Stimulated activated naive CD4-positive, alpha-beta T cell treated with Interleukin-2 at 50 U/mL for 16 hours (primary cell): ENCODE measurements around the gene TRIM37.
"Not testable (repeated sequence)": the region's sequence is repeated elsewhere in the genome, so short reads cannot be mapped to it uniquely, and the experiment has no call there.

Experiments used
- DNase-seq: peaks from one replicate; lab custom pipeline; 2025; lab: John Stamatoyannopoulos, UW

TRIM37 gene, protein sequence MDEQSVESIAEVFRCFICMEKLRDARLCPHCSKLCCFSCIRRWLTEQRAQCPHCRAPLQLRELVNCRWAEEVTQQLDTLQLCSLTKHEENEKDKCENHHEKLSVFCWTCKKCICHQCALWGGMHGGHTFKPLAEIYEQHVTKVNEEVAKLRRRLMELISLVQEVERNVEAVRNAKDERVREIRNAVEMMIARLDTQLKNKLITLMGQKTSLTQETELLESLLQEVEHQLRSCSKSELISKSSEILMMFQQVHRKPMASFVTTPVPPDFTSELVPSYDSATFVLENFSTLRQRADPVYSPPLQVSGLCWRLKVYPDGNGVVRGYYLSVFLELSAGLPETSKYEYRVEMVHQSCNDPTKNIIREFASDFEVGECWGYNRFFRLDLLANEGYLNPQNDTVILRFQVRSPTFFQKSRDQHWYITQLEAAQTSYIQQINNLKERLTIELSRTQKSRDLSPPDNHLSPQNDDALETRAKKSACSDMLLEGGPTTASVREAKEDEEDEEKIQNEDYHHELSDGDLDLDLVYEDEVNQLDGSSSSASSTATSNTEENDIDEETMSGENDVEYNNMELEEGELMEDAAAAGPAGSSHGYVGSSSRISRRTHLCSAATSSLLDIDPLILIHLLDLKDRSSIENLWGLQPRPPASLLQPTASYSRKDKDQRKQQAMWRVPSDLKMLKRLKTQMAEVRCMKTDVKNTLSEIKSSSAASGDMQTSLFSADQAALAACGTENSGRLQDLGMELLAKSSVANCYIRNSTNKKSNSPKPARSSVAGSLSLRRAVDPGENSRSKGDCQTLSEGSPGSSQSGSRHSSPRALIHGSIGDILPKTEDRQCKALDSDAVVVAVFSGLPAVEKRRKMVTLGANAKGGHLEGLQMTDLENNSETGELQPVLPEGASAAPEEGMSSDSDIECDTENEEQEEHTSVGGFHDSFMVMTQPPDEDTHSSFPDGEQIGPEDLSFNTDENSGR

DNA sequence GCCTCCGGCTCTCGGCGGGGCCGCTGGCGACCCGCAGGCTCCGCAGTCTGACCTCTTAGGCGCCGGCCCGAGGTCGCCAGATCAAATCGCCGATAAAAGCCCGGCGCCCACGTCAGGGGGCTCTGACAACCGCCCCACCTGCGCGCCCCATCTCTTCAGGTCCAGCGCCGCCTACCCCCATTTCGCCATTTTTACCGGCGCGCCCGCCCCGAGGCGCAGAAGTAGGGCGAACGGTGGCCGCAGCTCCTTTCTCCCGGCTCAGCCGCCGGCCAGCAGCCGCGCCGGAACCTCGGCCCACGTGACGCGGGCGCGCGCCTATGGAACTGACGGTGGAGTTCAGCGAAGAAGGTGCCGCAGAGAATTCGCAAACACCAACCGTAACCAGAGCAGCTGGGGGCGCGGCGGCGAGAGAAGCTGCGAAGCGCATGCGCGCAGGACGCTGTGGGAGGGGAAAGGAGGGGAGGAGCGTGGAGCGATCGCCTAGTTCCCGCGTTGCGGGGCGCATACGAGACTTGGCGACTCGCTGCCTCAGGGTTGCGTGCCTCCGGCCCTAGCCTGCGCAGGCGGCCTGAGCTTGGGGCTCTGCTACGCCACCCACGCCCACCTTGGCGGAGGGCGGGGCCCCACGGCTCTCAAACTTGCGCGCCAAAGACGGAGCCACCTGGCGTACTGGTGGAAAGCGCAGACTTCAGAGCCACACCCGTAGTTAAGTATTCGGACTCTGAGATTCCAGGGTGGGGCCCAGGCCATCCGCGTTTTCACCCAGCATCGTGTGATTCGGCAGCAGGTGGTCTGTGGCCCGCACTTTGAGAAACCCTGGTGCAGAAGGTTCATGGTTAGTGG, at the start of gene TRIM37:
Gene TRIM37, minus strand, starts transcription at position 418 of the 843 bp plus-strand sequence. CDS start 419 bp downstream, outside the sequence.
- peak; percentile 97 for DNase-seq

DNA sequence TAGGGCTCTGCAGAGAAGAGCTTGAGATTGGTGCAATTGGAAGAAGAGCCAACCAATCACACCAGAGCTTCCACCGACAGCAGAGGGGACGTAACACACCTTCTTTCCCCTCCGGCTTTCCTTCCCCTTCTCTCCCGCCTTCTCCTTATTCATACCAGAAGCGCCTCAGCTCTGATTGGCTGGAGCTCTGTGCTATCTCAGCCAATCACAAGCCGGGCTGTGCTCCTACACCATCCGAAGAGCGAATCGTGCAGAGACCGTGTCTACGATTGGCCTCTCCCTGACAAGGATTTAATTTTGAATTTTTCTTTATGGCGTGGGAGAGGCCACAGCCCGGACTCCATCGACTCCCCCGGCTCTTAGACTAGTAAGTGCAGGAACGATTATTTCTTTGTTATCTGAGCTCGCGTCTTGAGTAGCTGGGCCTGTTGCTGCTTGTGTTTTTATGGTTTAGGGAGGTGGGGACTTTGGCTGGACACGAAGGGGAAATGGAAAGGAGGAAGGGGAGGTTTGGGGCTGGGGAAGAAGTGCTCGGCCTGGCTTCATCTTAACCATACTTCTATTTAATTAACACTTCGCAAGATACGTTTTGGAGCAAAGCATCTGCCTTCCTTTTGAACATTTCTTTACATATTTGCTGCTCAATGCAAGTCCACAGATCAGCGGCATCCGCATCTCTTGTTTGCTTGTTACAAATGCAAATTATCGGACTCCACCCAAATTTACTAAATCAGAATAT, 48.9 kb upstream of the TRIM37 start, which contains the start of gene PRR11:
Gene PRR11, plus strand, starts transcription at position 308 of the 739 bp plus-strand sequence. CDS start 14,007 bp downstream, outside the sequence.
- DNase-seq, result peak; percentile 96

DNA sequence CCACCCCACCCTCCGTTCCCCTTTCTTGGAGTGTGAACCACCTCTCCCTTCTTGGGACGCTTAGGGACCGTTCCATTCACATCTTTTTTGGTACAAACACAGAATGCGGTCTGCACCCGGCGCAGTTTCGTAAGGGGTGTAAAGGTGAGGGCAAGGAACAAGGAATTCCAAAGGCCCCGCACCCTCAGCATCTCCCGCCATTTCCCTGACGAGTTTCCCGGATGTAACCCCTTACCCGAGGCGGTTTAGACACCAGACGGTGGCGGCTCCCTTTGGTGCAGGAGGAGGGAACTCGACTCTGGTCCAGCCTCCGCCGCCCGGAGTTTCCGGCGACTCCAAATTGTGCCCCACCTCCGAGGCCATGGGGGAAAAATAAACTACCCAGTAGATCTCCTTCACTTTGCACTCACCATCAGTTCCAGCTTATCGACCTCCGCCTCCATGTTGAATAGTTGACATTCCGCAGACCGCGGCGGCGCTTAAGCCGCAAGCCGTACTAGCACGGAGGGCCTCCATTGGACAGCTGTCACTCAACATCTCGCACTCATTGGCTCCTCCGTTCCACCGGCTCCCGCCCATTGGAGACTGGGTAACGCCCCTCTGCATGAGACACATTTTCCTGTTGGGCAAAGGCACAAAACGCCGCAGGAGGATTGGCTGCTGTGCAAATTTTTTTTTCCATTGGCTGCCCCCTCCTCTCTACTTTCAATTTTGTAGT, 48.2 kb upstream of the TRIM37 start, which contains the start of gene SKA2:
Gene SKA2, minus strand, starts transcription at position 466 of the 718 bp plus-strand sequence. Its CDS starts 23 bp downstream, at position 443.
- DNase-seq, result peak; percentile 97

DNA sequence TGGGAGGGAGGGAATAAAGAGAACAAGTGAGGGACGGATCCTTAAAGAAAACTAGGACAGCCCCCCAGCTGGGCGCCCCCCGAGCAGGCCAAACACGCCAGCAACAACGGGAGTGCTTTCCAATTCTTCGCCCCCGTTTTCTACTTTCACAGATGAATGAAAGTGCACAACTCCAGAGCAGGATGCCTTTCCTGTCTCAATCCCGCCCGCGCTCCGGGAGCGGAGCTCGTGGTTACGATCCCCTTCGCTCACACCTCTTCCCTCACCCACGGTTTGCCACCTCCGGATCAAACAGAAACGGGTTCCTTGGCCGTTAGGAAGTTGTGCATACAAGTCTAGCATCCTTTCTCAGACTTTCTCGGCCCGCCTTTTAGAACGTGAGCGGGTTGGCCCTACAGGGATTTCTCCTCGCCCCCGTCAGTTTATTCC, 47.6 kb upstream of the TRIM37 start:
- DNase-seq, result peak; percentile 20

DNA sequence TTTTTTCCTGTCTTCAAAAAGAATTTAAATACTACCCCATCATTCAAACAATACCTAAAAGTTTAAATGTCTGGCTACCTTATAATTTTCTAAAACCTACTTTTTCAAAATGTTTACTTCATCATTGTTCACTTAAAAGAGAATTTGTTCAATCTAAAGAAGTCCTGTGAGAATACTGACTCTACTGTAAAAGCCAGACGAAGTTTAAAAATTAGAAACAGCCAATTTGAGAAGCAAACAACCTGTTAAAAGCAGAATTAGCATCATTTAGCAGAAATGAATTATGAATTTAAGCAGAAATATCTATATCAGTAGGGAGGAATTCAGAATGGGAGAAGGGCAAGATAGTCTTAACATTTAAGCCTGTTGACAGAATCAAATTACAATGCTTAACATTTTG, 46.2 kb upstream of the TRIM37 start:
- no peak for DNase-seq

DNA sequence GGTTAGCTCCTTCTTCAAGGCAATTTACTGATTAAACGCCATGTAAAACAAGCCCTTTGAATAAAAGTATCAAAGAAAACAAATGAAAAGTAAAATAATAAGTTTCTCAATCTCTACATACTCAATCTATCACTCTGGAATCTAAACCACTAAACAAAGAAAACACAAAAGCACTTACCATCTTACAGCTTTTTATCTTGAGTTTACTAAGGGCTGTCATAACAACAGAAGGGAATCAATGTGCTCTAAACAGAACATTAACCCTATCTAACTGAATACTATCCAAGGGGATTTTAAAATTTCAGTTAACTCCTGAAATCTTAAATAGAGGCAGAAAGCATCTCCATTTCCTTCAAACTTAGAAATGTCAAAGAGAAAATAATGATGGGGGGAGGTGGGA, 44.9 kb upstream of the TRIM37 start:
- no peak for DNase-seq

DNA sequence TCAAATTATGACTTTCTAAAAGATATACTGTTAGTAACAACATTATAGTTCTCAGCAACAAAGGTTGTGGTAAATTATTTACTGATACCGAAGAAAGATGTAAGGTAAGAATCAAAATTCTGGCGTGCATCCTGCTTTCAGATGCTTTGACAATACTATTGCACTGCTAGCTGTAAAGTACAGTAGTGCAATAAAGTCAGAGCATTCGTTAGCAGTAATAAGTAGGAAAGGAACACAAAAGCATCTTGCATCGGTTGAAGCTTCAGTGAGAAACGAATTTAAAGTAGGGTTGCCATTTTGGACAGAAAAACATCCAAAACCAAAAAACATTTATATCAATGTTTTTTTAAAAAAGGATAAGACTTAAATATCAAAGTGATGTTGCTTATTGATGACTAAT, 44.3 kb upstream of the TRIM37 start:
- no peak for DNase-seq

DNA sequence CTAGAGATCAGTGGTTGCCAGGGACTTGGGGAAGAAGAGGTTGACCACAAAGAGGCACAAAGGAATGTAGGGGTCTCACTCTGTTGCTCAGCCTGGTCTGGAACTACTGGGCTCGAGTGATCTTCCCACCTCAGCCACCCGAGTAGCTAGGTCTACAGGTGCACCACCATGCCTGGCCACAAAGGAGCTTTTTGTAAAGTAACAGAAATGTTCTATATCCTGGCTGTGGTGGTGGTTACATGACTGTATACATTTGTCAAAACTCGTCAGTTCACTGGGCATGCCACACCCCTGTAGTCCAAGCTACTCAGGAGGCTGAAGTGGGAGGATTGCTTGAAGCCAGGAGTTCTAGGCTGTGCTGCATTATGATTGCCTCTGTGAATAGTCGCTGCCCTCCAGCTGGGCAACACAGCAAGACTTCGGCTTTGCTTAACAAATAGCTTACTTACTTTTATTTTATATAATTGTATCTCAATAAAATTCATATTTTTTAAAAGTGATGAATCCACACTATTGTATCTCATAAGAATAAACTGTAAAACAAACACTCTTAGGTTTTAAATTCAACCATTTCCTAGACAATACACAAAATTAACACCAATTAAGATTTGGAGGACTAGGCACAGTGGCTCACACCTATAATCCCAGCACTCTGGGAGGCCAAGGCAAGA, 43.3 kb upstream of the TRIM37 start:
- no peak for DNase-seq

DNA sequence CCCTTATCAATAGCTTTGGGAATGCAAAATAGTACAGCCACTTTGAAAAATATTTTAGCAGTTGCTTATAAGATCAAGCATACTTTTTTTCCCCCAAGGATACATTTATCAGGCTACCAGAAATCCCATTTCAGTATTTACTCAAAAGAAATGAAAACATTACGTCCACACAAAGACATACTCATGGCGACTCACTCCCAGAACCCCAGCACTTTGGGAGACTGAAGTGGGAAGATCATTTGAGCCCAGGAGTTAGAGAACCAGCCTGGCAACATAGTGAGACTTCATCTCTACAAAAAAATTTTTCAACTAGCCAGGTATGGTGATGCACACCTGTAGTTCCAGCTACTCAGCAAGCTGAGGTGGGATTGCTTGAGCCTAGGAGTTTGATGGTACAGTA, 42.4 kb upstream of the TRIM37 start:
- no peak for DNase-seq

DNA sequence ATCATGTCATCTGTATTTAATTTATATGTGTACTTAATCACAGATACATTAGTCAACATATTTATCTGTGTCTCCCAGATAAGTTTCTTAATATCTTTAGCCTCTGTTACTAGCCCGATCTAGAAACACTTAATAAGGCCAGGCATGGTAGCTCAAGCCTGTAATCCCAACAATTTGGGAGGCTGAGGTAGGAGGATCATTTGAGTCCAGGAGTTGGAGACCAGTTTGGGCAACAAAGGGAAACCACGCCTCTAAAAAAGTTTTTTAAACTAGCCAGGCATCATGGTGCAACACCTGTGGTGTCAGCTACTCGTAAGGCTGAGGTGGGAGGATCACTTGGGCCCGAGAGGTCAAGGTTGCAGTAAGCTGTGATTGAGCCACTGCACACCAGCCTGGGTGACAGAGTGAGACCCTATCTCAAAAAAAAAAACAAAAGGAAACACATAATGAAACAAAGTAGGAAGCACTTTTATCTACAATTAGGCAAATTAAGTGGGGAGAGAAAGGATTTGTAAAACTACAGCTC, 39.0 kb upstream of the TRIM37 start:
- DNase-seq, result no peak

DNA sequence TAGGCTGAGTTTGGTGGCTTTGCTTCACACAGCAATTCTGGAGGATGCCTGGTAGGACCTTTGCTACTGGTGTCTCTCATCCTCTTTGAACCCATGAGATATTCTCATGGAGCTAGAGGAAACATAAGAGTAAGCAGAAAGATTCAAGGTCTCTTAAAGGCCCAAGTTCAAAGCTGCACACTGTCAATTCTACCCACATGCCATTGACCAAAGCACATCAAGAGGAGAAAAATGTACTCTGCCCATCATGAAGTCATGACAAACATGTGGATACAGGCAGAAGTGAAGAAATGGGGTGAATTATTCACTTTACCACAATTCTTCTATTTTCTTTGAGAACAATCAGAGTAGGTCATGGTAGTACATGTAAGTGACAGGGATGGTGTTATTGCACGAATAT, 35.2 kb upstream of the TRIM37 start:
- DNase-seq, result no peak

DNA sequence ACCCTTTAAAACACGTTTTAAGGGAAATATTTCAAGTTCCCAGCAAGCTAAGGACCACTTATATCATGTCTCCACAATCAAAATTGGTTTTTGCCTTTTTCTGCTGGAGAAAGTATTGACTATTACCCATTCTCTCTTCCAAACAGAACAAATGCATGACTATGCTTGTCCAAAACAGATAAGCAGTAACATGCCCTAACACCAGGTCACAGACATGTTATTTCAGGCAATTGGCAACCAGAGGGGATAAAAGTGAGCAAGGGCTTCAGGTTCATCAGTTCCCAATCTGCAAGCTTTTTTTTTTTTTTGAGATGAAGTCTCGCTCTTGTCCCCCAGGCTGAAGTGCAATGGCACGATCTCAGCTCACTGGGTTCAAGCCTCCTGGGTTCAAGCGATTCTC, 33.3 kb upstream of the TRIM37 start:
- no peak for DNase-seq

DNA sequence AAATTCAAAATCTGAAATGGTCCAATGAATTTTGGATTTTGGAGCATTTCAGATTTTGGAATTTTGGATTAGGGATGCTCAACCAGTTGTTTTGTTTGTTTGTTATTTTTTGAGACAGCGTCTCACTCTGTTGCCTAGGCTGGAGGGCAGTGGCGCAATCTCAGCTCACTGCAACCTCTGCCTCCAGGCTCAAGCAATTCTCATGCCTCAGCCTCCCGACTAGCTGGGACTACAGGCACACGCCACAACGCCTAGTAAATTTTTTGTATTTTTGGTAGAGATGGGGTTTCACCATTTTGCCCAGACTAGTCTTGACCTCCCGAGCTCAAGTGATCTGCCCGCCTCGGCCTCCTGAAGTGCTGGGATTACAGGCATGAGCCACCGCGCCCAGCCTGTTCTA, 31.7 kb upstream of the TRIM37 start:
- DNase-seq, result not testable (repeated sequence)

DNA sequence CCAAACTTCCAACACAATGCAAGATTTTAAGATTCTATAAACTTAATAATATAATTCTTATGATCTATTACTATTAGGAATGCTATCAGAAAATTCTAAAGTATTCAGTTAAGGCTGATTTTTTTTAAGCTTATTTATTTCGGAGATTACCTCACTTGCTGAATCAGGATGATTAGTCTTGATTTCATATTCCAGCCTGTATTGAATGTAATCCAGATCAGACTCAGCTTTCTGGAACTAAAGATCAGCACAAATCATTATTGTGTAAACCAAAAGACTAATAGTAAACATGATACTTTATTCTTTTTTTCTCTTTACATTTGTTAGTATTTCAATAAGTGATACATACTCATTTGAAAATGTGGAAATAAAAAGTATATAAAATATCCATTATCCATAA, 24.5 kb upstream of the TRIM37 start:
- DNase-seq, result no peak

DNA sequence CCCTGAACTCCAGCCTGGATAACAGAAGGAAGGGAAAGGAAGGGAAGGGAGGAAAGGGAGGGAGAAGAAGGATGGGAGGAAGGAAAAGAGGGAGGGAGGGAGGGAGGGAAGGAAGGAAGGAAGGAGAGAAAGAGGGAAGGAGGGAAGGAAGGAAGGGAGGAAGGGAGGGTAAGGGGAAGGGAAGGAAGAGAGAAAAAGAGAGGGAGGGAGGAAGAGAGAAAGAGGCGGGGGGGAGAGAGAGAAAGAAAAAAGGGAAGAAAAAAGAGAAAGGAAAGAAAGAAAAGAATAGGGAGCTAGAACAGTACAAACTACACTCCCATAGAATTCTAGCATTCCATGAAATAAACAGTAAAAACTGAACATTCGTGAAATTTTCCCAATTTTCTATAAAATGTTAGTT, 23.1 kb upstream of the TRIM37 start:
- DNase-seq, result no peak

DNA sequence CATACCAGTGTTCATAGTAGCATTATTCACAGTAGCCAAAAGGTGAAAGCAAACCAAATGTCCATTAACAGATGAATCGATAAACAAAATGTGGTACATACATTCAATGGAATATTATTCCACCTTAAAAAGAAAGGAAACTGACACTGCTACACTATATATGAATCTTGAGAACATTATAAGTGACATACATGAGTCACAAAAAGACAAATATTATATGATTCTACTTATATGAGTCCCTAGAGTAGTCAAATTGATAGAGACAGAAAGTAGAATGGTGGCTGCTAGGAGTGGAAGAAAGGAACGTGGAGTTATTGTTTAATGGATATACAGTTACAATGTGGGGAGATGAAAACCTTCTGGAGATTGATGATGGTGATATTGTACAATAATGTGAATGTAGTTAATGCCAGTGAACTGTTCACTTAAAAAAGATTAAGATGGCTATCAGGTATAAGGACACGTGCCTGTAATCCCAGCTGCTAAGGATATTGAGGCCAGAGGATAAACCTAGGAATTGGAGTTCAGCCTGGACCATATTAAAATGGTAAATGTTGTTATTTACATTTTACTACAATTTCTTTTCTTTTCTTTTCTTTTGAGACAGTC, 20.2 kb upstream of the TRIM37 start:
- DNase-seq, result no peak

DNA sequence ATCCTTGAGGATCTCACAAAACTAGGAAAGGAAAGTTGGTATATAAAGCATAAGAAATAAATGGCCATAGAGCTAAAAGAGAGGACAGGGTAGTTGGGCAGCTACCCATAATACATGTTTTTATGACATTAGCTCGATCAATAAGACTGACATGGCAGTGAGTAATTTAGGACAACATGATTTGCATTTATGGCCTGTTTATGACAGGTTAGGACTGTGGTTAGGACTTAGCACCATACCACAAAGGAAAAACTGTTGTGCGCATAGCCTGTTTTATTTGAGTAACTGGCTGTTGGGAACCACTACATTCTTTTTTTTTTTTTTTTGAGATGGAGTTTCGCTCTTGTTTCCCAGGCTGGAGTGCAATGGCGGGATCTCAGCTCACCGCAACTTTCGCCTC, 18.0 kb upstream of the TRIM37 start:
- no peak for DNase-seq

DNA sequence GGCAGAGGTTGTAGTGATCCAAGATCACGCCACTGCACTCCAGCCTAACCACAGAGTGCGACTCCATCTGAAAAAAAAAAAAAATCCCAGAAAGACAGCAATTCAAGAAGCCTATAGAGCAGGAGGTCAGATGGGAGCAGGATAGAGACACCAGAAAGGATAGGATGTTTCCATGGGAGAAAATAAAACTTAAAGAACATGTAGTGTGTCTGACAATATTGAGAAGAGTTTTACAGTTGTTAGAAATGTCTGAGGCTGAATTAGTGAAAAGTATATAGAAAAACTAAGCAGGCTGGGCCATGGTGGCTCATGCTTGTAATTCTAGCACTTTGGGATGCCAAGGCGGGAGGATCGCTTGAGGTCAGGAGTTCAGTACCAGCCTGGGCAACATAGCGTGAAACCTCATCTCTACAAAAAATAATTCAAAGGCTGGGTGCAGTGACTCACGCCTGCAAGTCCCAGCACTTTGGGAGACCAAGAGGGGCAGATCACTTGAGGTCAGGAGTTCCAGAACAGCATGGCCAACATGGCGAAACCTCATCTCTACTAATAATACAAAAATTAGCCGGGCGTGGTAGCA, 15.3 kb upstream of the TRIM37 start:
- no peak for DNase-seq

DNA sequence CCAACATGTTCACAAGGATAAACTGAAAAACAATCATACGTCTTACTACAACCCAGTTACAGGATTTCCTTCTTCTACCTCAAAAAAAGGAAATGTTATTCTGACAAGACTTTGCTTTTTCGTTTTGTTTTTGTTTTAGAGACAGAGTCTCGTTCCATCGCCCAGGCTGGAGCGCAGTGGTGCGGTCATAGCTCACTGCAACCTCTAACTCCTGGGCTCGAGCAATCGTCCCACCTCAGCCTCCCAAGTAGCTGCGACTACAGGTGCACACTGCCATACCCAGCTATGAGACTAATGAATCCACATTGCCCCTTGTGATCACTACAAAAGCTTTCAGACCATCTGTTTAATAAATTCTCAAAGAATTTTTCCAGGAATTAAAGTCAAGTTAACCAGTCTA, 8.8 kb upstream of the TRIM37 start:
- DNase-seq, result no peak
